Measurements from ENCODE around the gene PCGF6. TPM values are rescaled to one million over a fixed set of nuclear protein-coding genes. Genes with fewer than 3 reads are reported as not detected.

The PCGF6 gene
- total RNA-seq, 1 donor from 2014 or later = 6.2 TPM

GRCh38 chr10:103334567-103334966 is 16.4 kb downstream of the PCGF6 start:
- intact Hi-C loops (cut with DNase I) = no loop called here
- DNase-seq (ENCODE audit: missing footprints) (no peak), ATAC-seq (no peak)

- no peak for DNase-seq (ENCODE audit: missing footprints)
- intact Hi-C loops (cut with DNase I) = no loop called here
- no peak for ATAC-seq
Measured at GRCh38 chr10:103333934-103334520, 16.9 kb downstream of the PCGF6 start.

- ATAC-seq (no peak), DNase-seq (ENCODE audit: missing footprints) (no peak)
- intact Hi-C loops (cut with DNase I) = no loop called here
Measured at GRCh38 chr10:103327906-103328305, 23.0 kb downstream of the PCGF6 start.

GRCh38 chr10:103316087-103316486 is 34.9 kb downstream of the PCGF6 start:
- intact Hi-C loops (cut with DNase I) = no loop called here
- ATAC-seq = no peak

GRCh38 chr10:103310197-103310596 is 40.7 kb downstream of the PCGF6 start:
- no peak for ATAC-seq
- intact Hi-C loops (cut with DNase I) = no loop called here
- no peak for DNase-seq (ENCODE audit: missing footprints)

More at GRCh38 chr10:103316087-103316486, 34.9 kb downstream of the PCGF6 start:
- DNase-seq (ENCODE audit: missing footprints) = no peak

GRCh38 chr10:103307594-103307993 is 43.3 kb downstream of the PCGF6 start:
- DNase-seq (ENCODE audit: missing footprints) (no peak), ATAC-seq (no peak)
- intact Hi-C loops (cut with DNase I) = no loop called here

- DNase-seq (ENCODE audit: missing footprints) = no peak
- intact Hi-C loops (cut with DNase I) = no loop called here
- no peak for ATAC-seq
Measured at GRCh38 chr10:103295374-103296015, 55.4 kb downstream of the PCGF6 start.

GRCh38 chr10:103291588-103291987 is 59.4 kb downstream of the PCGF6 start:
- intact Hi-C loops (cut with DNase I) = no loop called here
- DNase-seq (ENCODE audit: missing footprints) = no peak
- no peak for ATAC-seq

GRCh38 chr10:103287992-103288391 is 62.9 kb downstream of the PCGF6 start:
- no peak for DNase-seq (ENCODE audit: missing footprints)
- intact Hi-C loops (cut with DNase I) = no loop called here
- no peak for ATAC-seq

- intact Hi-C loops (cut with DNase I) = no loop called here
- no peak for ATAC-seq
- DNase-seq (ENCODE audit: missing footprints) = no peak
Measured at GRCh38 chr10:103284170-103284569, 66.8 kb downstream of the PCGF6 start.

GRCh38 chr10:103282961-103283360 is 68.0 kb downstream of the PCGF6 start:
- intact Hi-C loops (cut with DNase I) = no loop called here
- DNase-seq (ENCODE audit: missing footprints) = no peak
- no peak for ATAC-seq

- DNase-seq (ENCODE audit: missing footprints) (no peak), ATAC-seq (no peak)
- intact Hi-C loops (cut with DNase I) = no loop called here
Measured at GRCh38 chr10:103281753-103282152, 69.2 kb downstream of the PCGF6 start.

GRCh38 chr10:103280506-103280905 is 70.4 kb downstream of the PCGF6 start:
- intact Hi-C loops (cut with DNase I) = no loop called here
- no peak for ATAC-seq
- DNase-seq (ENCODE audit: missing footprints) = no peak

GRCh38 chr10:103280031-103280430 is 70.9 kb downstream of the PCGF6 start:
- no peak for ATAC-seq
- no peak for DNase-seq (ENCODE audit: missing footprints)
- intact Hi-C loops (cut with DNase I) = no loop called here

GRCh38 chr10:103278862-103279298 is 72.1 kb downstream of the PCGF6 start:
- DNase-seq (ENCODE audit: missing footprints) (no peak), ATAC-seq (no peak)
- intact Hi-C loops (cut with DNase I) = no loop called here

- intact Hi-C loops (cut with DNase I) = no loop called here
- ATAC-seq (no peak), DNase-seq (ENCODE audit: missing footprints) (no peak)
Measured at GRCh38 chr10:103278537-103278823, 72.5 kb downstream of the PCGF6 start.

GRCh38 chr10:103277713-103278536 is 73.0 kb downstream of the PCGF6 start:
- intact Hi-C loops (cut with DNase I) = no loop called here
- ATAC-seq (no peak), DNase-seq (ENCODE audit: missing footprints) (no peak)

GRCh38 chr10:103276896-103277712 is 73.8 kb downstream of the PCGF6 start, which contains the start of gene INA:
INA (plus strand) TSS chr10:103277138; CDS start chr10:103277212, 74 bp downstream.
- ATAC-seq = no peak

GRCh38 chr10:103276251-103276895 is 74.6 kb downstream of the PCGF6 start:
- intact Hi-C loops (cut with DNase I) = no loop called here

More at GRCh38 chr10:103276896-103277712, 73.8 kb downstream of the PCGF6 start, which contains the start of gene INA:
- no peak for DNase-seq (ENCODE audit: missing footprints)
- intact Hi-C loops (cut with DNase I) = no loop called here

More at GRCh38 chr10:103276251-103276895, 74.6 kb downstream of the PCGF6 start:
- ATAC-seq (no peak), DNase-seq (ENCODE audit: missing footprints) (no peak)

Data from Right ventricle myocardium inferior (tissue), 1 donor.